NCI-H774 (cell line): Measurements from ENCODE around the gene ACTL8.

Source experiments
- DNase-seq: peaks from one replicate; lab custom pipeline; 2025; lab: John Stamatoyannopoulos, UW

ACTL8 gene

GRCh38 chr1:17805869-17806684, 50.9 kb downstream of the ACTL8 start:
- no peak for DNase-seq

DNA sequence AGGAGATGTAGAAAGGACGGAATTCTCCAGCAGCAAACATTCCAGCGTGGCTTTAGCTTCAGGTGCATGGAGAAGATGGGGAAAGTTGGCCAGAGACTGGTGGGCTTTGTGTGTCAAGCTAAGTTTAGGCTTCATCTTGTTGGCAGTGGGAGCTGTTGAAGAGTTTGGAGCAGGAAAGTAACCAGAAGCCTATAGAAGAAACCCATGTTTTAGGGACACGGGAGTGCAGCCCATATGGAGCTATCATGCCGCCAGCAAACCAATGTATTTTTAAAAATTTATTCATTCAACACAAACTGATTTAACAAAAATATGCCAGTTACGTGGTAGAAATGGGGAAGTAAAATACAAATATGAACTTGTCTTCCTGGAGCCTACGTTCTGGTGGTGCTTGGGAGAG, 53.7 kb downstream of the ACTL8 start:
- no peak for DNase-seq

DNA sequence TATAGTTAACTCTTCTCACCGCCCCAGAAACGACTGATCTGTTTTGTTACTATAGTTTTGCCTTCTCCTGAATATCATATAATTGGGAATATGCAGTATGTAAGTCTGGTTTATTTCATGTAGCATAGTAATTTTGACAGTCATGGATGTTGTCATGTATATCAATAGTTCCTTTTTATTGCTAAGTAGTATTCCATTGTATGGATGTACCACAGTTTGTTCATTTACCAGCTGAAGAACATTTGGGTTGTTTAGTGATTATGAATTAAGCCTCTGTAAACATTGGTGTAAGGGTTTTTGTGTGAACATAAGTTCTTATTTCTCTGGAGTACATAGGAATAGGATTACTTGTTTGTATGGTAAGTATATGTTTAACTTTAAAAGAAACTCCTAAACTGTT, 55.5 kb downstream of the ACTL8 start:
- DNase-seq, result no peak

- no peak for DNase-seq
Measured at GRCh38 chr1:17816511-17816910, 61.4 kb downstream of the ACTL8 start.

GRCh38 chr1:17819129-17819802, 64.1 kb downstream of the ACTL8 start:
- no peak for DNase-seq

GRCh38 chr1:17820198-17820597, 65.1 kb downstream of the ACTL8 start:
- no peak for DNase-seq

DNA sequence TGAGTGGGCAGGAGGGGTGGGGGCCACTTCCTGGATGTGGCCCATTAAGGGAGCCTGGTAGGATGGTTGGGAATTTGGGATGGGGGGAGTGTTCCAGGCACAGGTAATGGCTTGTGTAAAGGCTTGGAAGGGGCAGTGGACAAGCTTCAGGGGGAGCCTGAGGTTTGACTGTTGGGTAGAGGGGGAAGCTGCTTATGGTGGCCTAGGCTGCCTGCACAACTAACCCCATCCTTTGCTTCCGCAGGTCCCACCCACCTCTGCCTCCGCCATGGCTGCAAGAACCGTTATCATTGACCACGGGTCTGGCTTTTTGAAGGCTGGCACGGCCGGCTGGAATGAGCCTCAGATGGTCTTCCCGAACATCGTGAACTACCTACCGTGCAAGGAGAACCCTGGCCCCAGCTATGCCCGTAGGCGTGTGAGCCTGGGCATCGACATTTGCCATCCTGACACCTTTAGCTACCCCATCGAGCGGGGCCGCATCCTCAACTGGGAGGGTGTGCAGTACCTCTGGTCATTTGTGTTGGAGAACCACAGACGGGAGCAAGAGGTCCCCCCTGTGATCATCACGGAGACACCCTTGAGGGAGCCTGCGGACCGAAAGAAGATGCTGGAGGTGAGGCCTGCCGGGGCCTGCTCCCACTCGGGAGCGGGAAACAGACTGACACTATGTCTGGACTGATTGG, 67.8 kb downstream of the ACTL8 start:
- no peak for DNase-seq

- no peak for DNase-seq
Measured at GRCh38 chr1:17825273-17826164, 70.4 kb downstream of the ACTL8 start.

GRCh38 chr1:17826165-17826488, 71.0 kb downstream of the ACTL8 start:
- DNase-seq, result no peak

DNA sequence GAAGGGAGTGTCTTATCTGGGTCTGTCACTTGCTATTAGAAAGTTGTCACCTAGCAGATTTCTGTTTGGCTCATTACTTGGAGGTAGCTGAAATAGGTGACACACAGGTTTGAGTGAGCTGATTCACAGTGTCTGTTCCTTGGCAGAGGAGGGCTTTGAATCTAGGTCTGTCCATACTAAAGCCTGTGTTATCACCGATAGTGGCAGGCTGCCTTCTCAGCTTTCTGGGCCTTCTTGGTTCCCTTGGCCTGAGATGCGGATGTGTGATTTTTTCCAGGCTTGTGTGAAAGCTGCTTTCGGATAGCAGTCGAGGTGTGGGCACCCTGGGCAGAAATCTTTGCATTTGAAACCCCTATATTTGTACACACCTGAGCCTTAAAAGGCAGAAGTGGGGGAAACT, 73.9 kb downstream of the ACTL8 start:
- DNase-seq, result no peak

DNA sequence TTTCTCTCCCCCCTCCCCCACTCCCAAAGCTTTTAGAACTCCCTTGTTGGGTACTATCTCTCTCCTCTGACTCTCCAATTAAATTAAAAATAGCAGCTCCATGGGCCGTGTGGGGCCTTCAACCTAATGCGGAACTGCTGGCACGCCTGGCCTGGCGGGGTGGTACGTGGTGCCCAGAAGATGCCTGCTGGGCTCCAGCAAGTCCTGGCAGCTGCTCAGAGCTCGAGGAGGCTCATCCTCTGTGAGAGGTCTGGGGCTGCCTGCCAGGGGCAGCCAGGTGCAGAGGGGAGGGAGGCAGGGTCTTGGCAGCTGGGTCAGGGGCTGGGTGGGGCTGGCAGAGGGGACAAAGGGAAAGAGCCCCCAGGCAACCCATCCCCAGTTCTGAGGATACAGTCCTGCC, 74.4 kb downstream of the ACTL8 start:
- DNase-seq, result no peak

GRCh38 chr1:17831597-17831996, 76.5 kb downstream of the ACTL8 start:
- no peak for DNase-seq

- DNase-seq, result no peak
Measured at GRCh38 chr1:17833661-17834501, 78.7 kb downstream of the ACTL8 start.

DNA sequence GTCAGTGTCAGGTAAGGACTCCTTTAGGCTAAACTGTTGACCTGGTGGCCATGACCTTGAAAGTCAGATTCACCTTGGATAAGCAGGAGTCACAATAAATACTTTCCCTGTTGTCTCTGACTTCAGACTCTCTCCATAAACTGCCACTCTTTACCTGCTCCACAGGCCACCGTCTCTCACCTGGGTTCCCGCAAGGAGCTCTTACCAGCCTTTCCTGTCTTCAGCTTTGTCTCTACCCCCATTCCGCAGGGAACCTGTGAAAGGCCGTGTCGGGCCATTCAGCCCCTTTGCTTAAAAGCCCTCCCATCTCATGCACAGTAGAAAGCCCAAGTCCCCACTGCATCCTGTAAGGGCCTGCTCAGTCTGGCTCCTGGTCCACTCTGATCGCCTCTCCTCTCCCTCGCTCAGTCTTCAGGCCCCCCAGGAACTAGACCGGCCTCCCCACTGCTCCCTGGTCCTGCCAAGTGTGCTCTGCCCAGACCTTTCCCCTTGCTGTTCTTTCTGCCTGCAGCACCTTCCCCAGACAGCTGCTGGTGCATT, 79.5 kb downstream of the ACTL8 start:
- no peak for DNase-seq

- DNase-seq, result no peak
Measured at GRCh38 chr1:17837233-17838030, 82.3 kb downstream of the ACTL8 start.

GRCh38 chr1:17839641-17840196, 84.6 kb downstream of the ACTL8 start:
- no peak for DNase-seq

- DNase-seq, result no peak
Measured at GRCh38 chr1:17841944-17842343, 86.8 kb downstream of the ACTL8 start.

GRCh38 chr1:17842686-17843085, 87.6 kb downstream of the ACTL8 start:
- DNase-seq, result no peak

GRCh38 chr1:17844185-17844826, 89.2 kb downstream of the ACTL8 start:
- DNase-seq, result no peak
